NCI-H146 treated with DMSO at 0.1 percent for 48 hours (cell line): ENCODE measurements around the gene PLEKHO1.
"Not testable (repeated sequence)": the region's sequence is repeated elsewhere in the genome, so short reads cannot be mapped to it uniquely, and the experiment has no call there.

ENCODE experiments used
- DNase-seq: peaks from one replicate; lab custom pipeline; 2025; ENCODE audit not compliant: unreplicated experiment; lab: John Stamatoyannopoulos, UW

The PLEKHO1 gene

GRCh38 chr1:150168960-150169601 is 19.4 kb downstream of the PLEKHO1 start:
- peak; percentile 12 for DNase-seq

GRCh38 chr1:150171801-150172200 is 22.1 kb downstream of the PLEKHO1 start:
- DNase-seq: no peak

GRCh38 chr1:150173141-150173585 is 23.4 kb downstream of the PLEKHO1 start:
- DNase-seq: no peak

- no peak for DNase-seq
These were observed 26.9 kb downstream of the PLEKHO1 start for GRCh38 chr1:150176593-150176992.

GRCh38 chr1:150178548-150178947 is 28.8 kb downstream of the PLEKHO1 start:
- DNase-seq: no peak

GRCh38 chr1:150179867-150180266 is 30.2 kb downstream of the PLEKHO1 start:
- no peak for DNase-seq

GRCh38 chr1:150180474-150180873 is 30.8 kb downstream of the PLEKHO1 start:
- DNase-seq: no peak

GRCh38 chr1:150182247-150182646 is 32.5 kb downstream of the PLEKHO1 start:
- DNase-seq: no peak

- DNase-seq: no peak
These were observed 33.3 kb downstream of the PLEKHO1 start for GRCh38 chr1:150183061-150183460.

GRCh38 chr1:150185481-150185880 is 35.8 kb downstream of the PLEKHO1 start:
- DNase-seq: no peak

GRCh38 chr1:150186438-150186788 is 36.7 kb downstream of the PLEKHO1 start:
- not testable (repeated sequence) for DNase-seq

GRCh38 chr1:150186789-150187559 is 37.3 kb downstream of the PLEKHO1 start:
- DNase-seq: no peak

- DNase-seq: no peak
These were observed 37.8 kb downstream of the PLEKHO1 start for GRCh38 chr1:150187560-150187931.

- no peak for DNase-seq
These were observed 42.3 kb downstream of the PLEKHO1 start for GRCh38 chr1:150192012-150192411.

- DNase-seq: no peak
These were observed 44.8 kb downstream of the PLEKHO1 start for GRCh38 chr1:150194381-150195031.

GRCh38 chr1:150196417-150196816 is 46.7 kb downstream of the PLEKHO1 start:
- no peak for DNase-seq

- DNase-seq: no peak
These were observed 57.7 kb downstream of the PLEKHO1 start for GRCh38 chr1:150207281-150207971.

- not testable (repeated sequence) for DNase-seq
These were observed 58.7 kb downstream of the PLEKHO1 start for GRCh38 chr1:150208460-150208859.
